ENCODE data around the gene TIMM13.
"Not testable (repeated sequence)": the region's sequence is repeated elsewhere in the genome, so short reads cannot be mapped to it uniquely, and the experiment has no call there.

Gene TIMM13

GRCh38 chr19:2421581-2422306, 5.6 kb downstream of the TIMM13 start:
- Histone ChIP-seq H3K9me3 (no peaks in the 10 kb centered on the region), H3K36me3 (peaks cover 27% of the 10 kb centered on the region), H3K4me1 (no peaks in the 10 kb centered on the region), H3K4me3 (ENCODE audit: low read depth, low read length) (no peak overlapping the region), H3K27me3 (no peaks in the 10 kb centered on the region)
- no peak for TF ChIP-seq CTCF (IDR thresholded peaks at IDR 0.05; ENCODE audit: low read depth, low read length)
- peak; percentile 28 for DNase-seq

- no peak for TF ChIP-seq CTCF (IDR thresholded peaks at IDR 0.05; ENCODE audit: low read depth, low read length)
- no peak overlapping the region for H3K4me3 ChIP-seq (ENCODE audit: low read depth, low read length)
- DNase-seq = no peak
- H3K9me3 ChIP-seq = no peaks in the 10 kb centered on the region
- no peaks in the 10 kb centered on the region for H3K4me1 ChIP-seq
- peaks cover 16% of the 10 kb centered on the region for H3K36me3 ChIP-seq
- H3K27me3 ChIP-seq = no peaks in the 10 kb centered on the region
Measured at GRCh38 chr19:2420490-2420889, 6.9 kb downstream of the TIMM13 start.

GRCh38 chr19:2419754-2420153, 7.6 kb downstream of the TIMM13 start:
- no peaks in the 10 kb centered on the region for H3K27me3 ChIP-seq
- no peaks in the 10 kb centered on the region for H3K4me1 ChIP-seq
- DNase-seq = no peak
- no peaks in the 10 kb centered on the region for H3K9me3 ChIP-seq
- H3K4me3 ChIP-seq (ENCODE audit: low read depth, low read length) = no peak overlapping the region
- peaks cover 15% of the 10 kb centered on the region for H3K36me3 ChIP-seq
- no peak for TF ChIP-seq CTCF (IDR thresholded peaks at IDR 0.05; ENCODE audit: low read depth, low read length)

- Histone ChIP-seq H3K9me3 (no peaks in the 10 kb centered on the region), H3K27me3 (no peaks in the 10 kb centered on the region), H3K36me3 (peaks cover 8% of the 10 kb centered on the region; the same call in 1 of the 2 replicates), H3K4me3 (ENCODE audit: low read depth, low read length) (no peak overlapping the region), H3K4me1 (no peaks in the 10 kb centered on the region)
- no peak for DNase-seq
- no peak for TF ChIP-seq CTCF (IDR thresholded peaks at IDR 0.05; ENCODE audit: low read depth, low read length)
Measured at GRCh38 chr19:2417881-2418406, 9.4 kb downstream of the TIMM13 start.

GRCh38 chr19:2417436-2417835, 9.9 kb downstream of the TIMM13 start:
- not testable (repeated sequence) for DNase-seq, H3K4me1 ChIP-seq, H3K9me3 ChIP-seq

GRCh38 chr19:2416321-2417097, 10.9 kb downstream of the TIMM13 start:
- no peaks in the 10 kb centered on the region for H3K27me3 ChIP-seq
- TF ChIP-seq CTCF (IDR thresholded peaks at IDR 0.05; ENCODE audit: low read depth, low read length) = no peak

More at GRCh38 chr19:2417436-2417835, 9.9 kb downstream of the TIMM13 start:
- not testable (repeated sequence) for H3K27me3 ChIP-seq; H3K36me3 ChIP-seq; H3K4me3 ChIP-seq (ENCODE audit: low read depth, low read length)

More at GRCh38 chr19:2416321-2417097, 10.9 kb downstream of the TIMM13 start:
- H3K4me3 ChIP-seq (ENCODE audit: low read depth, low read length) = no peak overlapping the region
- no peaks in the 10 kb centered on the region for H3K9me3 ChIP-seq
- H3K36me3 ChIP-seq = peaks cover 4% of the 10 kb centered on the region; the same call in 1 of the 2 replicates
- no peaks in the 10 kb centered on the region for H3K4me1 ChIP-seq
- DNase-seq = no peak

All from BE2C (cell line).